SK-N-SH (cell line): Measurements from ENCODE around the gene CAPN10. TPM values are rescaled to one million over a fixed set of nuclear protein-coding genes. Genes with fewer than 3 reads are reported as not detected.

Experiments
- CTCF ChIA-PET: fragments of 300-600, 350-600 bp; formaldehyde crosslinking; extraction: SDS; loops from one replicate; lab custom pipeline; 2021; lab: Yijun Ruan, JAX
- POLR2A ChIA-PET: fragments of 350-600 bp; sonication (Branson Sonifier 250); formaldehyde crosslinking; extraction: SDS; loops from one replicate; lab custom pipeline; 2020; ENCODE audit warnings: antibody characterized with exemption, inconsistent platforms; lab: Yijun Ruan, JAX
- DNase-seq: peaks from one replicate; pipeline ENCODE4 v3.0.0; 2012
- H2AFZ ChIP-seq: fragments of 200-600 bp; sonication (generic); 2 replicates; pipeline ENCODE4 v1.8.1; 2016; ENCODE audit warnings: antibody characterized with exemption, mild to moderate bottlenecking, low read depth
- H3F3A ChIP-seq: fragments of 200-600 bp; sonication (generic); replicated peaks from 2 replicates; pipeline ENCODE3; 2016; ENCODE audit warnings: antibody characterized with exemption, mild to moderate bottlenecking; ENCODE audit not compliant: insufficient read depth
- H3K27ac ChIP-seq, 2 experiments: fragments of 200-500 bp in 1 of 2; fragments of 200-600 bp in 1 of 2; sonication (Bioruptor generic) in 1 of 2; sonication (generic), shearing (Covaris generic) in 1 of 2; 2 replicates each; pipeline versions ENCODE4 v1.5.1 to v1.6.1; 2014 to 2016; ENCODE audit warnings: low read depth in 2 of 2, inconsistent platforms in 1 of 2, low read length in 1 of 2, mild to moderate bottlenecking in 1 of 2, mixed read lengths in 1 of 2
- H3K27me3 ChIP-seq: fragments of 200-600 bp; sonication (generic), shearing (Covaris generic); 2 replicates; pipeline ENCODE4 v1.6.1; 2016; ENCODE audit warnings: mixed run types; ENCODE audit not compliant: insufficient read depth
- H3K36me3 ChIP-seq, 2 experiments: fragments of 200-500 bp in 1 of 2; fragments of 200-600 bp in 1 of 2; sonication (Bioruptor generic) in 1 of 2; sonication (generic) in 1 of 2; replicated peaks in 1 of 2; 2 replicates each; pipeline versions ENCODE3 to v1.5.1; 2014 to 2016; ENCODE audit warnings: low read length in 1 of 2, mild to moderate bottlenecking in 1 of 2; ENCODE audit not compliant: insufficient read depth in 2 of 2, control insufficient read depth in 1 of 2
- H3K4me1 ChIP-seq, 2 experiments: fragments of 200-500 bp in 1 of 2; fragments of 200-600 bp in 1 of 2; sonication (Bioruptor generic) in 1 of 2; sonication (generic), shearing (Covaris generic) in 1 of 2; 2 replicates each; pipeline versions ENCODE4 v1.5.1 to v1.6.1; 2014 to 2016; ENCODE audit warnings: low read depth in 1 of 2, low read length in 1 of 2, mixed run types in 1 of 2; ENCODE audit not compliant: insufficient read depth in 2 of 2, control insufficient read depth in 1 of 2
- H3K4me2 ChIP-seq: fragments of 200-600 bp; sonication (generic), shearing (Covaris generic); 2 replicates; pipeline ENCODE4 v1.6.1; 2017; ENCODE audit warnings: mixed run types
- H3K4me3 ChIP-seq, 2 experiments: fragments of 200-500 bp in 1 of 2; fragments of 200-600 bp in 1 of 2; sonication (Bioruptor generic) in 1 of 2; sonication (generic), shearing (Covaris generic) in 1 of 2; 2 replicates each; pipeline versions ENCODE4 v1.5.1 to v1.8.1; 2014 to 2016; ENCODE audit warnings: low read depth in 2 of 2, inconsistent platforms in 1 of 2, low read length in 1 of 2, mild to moderate bottlenecking in 1 of 2, mixed read lengths in 1 of 2, moderate library complexity in 1 of 2
- H3K79me2 ChIP-seq: fragments of 200-600 bp; sonication (generic); 2 replicates; pipeline ENCODE4 v1.8.1; 2017; ENCODE audit warnings: mild to moderate bottlenecking; ENCODE audit not compliant: insufficient read depth
- H3K9ac ChIP-seq: fragments of 200-600 bp; sonication (generic); 2 replicates; pipeline ENCODE4 v1.6.1; 2017; ENCODE audit warnings: mixed run types
- H3K9me2 ChIP-seq: fragments of 200-600 bp; sonication (generic); 2 replicates; pipeline ENCODE4 v1.6.1; 2017; ENCODE audit warnings: mixed run types
- H3K9me3 ChIP-seq: fragments of 200-600 bp; sonication (generic); 2 replicates; pipeline ENCODE4 v1.6.1; 2017; ENCODE audit warnings: mixed run types, mild to moderate bottlenecking, moderate library complexity
- H4K20me1 ChIP-seq: fragments of 200-600 bp; sonication (generic); 2 replicates; pipeline ENCODE4 v1.6.1; 2017; ENCODE audit warnings: mild to moderate bottlenecking, mixed run types; ENCODE audit not compliant: insufficient read depth
- CHD2 ChIP-seq: fragments of 150-350 bp; IDR thresholded peaks from 2 replicates; pipeline ENCODE4 v1.6.1; 2018; ENCODE audit warnings: low read length; ENCODE audit not compliant: partially characterized antibody
- CTCF ChIP-seq: fragments of 200-600 bp; sonication (generic); IDR thresholded peaks from 2 replicates; pipeline ENCODE4 v1.6.1; 2017; ENCODE audit warnings: antibody characterized with exemption, mild to moderate bottlenecking, moderate library complexity
- ELF1 ChIP-seq: IDR thresholded peaks from 2 replicates; pipeline ENCODE4 v1.4.0; 2012
- EP300 ChIP-seq, 2 experiments: IDR thresholded peaks; 2 replicates each; pipeline versions ENCODE4 v1.4.0 to v1.6.1; 2012; ENCODE audit warnings: borderline replicate concordance in 1 of 2, low read depth in 1 of 2, low read length in 1 of 2
- EZH2phosphoT487 ChIP-seq: fragments of 200-600 bp; sonication (generic); IDR thresholded peaks from 2 replicates; pipeline ENCODE4 v1.6.1; 2017; ENCODE audit warnings: low read depth, mixed run types, mild to moderate bottlenecking, antibody characterized with exemption, moderate library complexity, borderline replicate concordance
- GABPA ChIP-seq: IDR thresholded peaks from 2 replicates; pipeline ENCODE4 v1.4.0; 2012; ENCODE audit warnings: low read depth, mild to moderate bottlenecking
- GATA2 ChIP-seq: sonication (generic); formaldehyde crosslinking; IDR thresholded peaks from 2 replicates; pipeline ENCODE4 v1.5.0; 2020; ENCODE audit warnings: mild to moderate bottlenecking, missing genetic modification reagents
- JUND ChIP-seq: IDR thresholded peaks from 2 replicates; pipeline ENCODE4 v1.4.0; 2012
- MXI1 ChIP-seq: IDR thresholded peaks from 2 replicates; pipeline ENCODE4 v1.6.1; 2012; ENCODE audit warnings: mild to moderate bottlenecking, low read depth, low read length, improper control_type of control experiment
- REST ChIP-seq: IDR thresholded peaks from 2 replicates; pipeline ENCODE4 v1.6.1; 2012; ENCODE audit warnings: mild to moderate bottlenecking, low read depth, low read length, moderate library complexity
- RXRA ChIP-seq: IDR thresholded peaks from 2 replicates; pipeline ENCODE4 v1.4.0; 2012; ENCODE audit warnings: low read depth, mild to moderate bottlenecking, borderline replicate concordance
- SIN3A ChIP-seq: IDR thresholded peaks from 2 replicates; pipeline ENCODE4 v1.6.1; 2012; ENCODE audit warnings: low read depth, mild to moderate bottlenecking, low read length, moderate library complexity, borderline replicate concordance
- SMC3 ChIP-seq: IDR thresholded peaks from 2 replicates; pipeline ENCODE4 v1.6.1; 2012; ENCODE audit warnings: low read depth, low read length, improper control_type of control experiment
- TAF1 ChIP-seq: IDR thresholded peaks from 2 replicates; pipeline ENCODE4 v1.6.1; 2012; ENCODE audit warnings: low read depth, mild to moderate bottlenecking, low read length, moderate library complexity, borderline replicate concordance
- USF2 ChIP-seq: fragments of 150-350 bp; IDR thresholded peaks from 2 replicates; pipeline ENCODE4 v1.6.1; 2017; ENCODE audit warnings: antibody characterized with exemption, low read length, low read depth, borderline replicate concordance
- YY1 ChIP-seq: IDR thresholded peaks from 2 replicates; pipeline ENCODE4 v1.4.0; 2012; ENCODE audit warnings: low read depth, mild to moderate bottlenecking
- WGBS: methylation state at CpG from one replicate; pipeline ENCODE4 v1.1.6; 2017; ENCODE audit warnings: low lambda C conversion rate; 5-methylcytosine and 5-hydroxymethylcytosine counted together
- polyA plus RNA-seq, 3 experiments: library from polyadenylated mRNA; depleted of rRNA; stranded (reverse); fragments of >200 nt; gene quantifications; 2 replicates each; pipeline ENCODE4 v1.2.3, GENCODE V29; 2012

The CAPN10 gene
- polyA plus RNA-seq, 1 of the 3 experiments (the other 2 are of a cell fraction): 24.0 TPM

- Histone ChIP-seq H3K9ac (no peak overlapping the region), H3K4me2 (no peak overlapping the region), H3K9me3 (no peaks in the 10 kb centered on the region), H3K36me3 (no peaks in the 10 kb centered on the region), H2AFZ (no peak overlapping the region), H3K4me3 (no peak overlapping the region), H3F3A (no peaks in the 10 kb centered on the region), H3K4me1 (peaks cover 0 to 15% of the 10 kb centered on the region in 2 experiments; a peak in 1 of 4 replicates), H3K79me2 (no peaks in the 10 kb centered on the region), H3K9me2 (no peaks in the 10 kb centered on the region), H3K27me3 (no peaks in the 10 kb centered on the region), H4K20me1 (no peaks in the 10 kb centered on the region), H3K27ac (no peak overlapping the region)
- 88% methylated on average over 11 of the region's 12 CpGs for WGBS
- no peak for DNase-seq
- TF ChIP-seq CHD2: no peak
- no peak for TF ChIP-seq GABPA
- TF ChIP-seq MXI1: no peak
- TF ChIP-seq USF2: no peak
- no peak for TF ChIP-seq REST
- TF ChIP-seq CTCF: no peak
- TF ChIP-seq ELF1: no peak
- TF ChIP-seq RXRA: no peak
- TF ChIP-seq SIN3A: no peak
- no peak for TF ChIP-seq TAF1
- TF ChIP-seq EP300 (IDR thresholded peaks at IDR 0.05; ENCODE audit: borderline replicate concordance in 1 of 2, low read depth in 1 of 2, low read length in 1 of 2): no peak
- no peak for TF ChIP-seq SMC3
- no peak for TF ChIP-seq EZH2phosphoT487
- TF ChIP-seq GATA2 (CRISPR knock-in tag): no peak
- TF ChIP-seq YY1: no peak
- TF ChIP-seq JUND: no peak
- ChIA-PET POLR2A (no interaction called here), CTCF (interaction anchor here (0.6 to 3.6 kb wide), 6 partner anchors 9 to 40 kb away, joined by 3 to 15 read pairs (median 6); no protein-coding TSS in a partner anchor)
Measured at GRCh38 chr2:240605867-240606743, 19.6 kb downstream of the CAPN10 start.
